ENCODE data around the gene GPR62. TPM values are rescaled to one million over a fixed set of nuclear protein-coding genes. Genes with fewer than 3 reads are reported as not detected.

The GPR62 gene
- total and polyA plus RNA-seq, 2 of the 8 experiments (the other 6 are each of a cell fraction or from before 2014, with no cell fraction given): 0.22 to 0.29 TPM

DNA sequence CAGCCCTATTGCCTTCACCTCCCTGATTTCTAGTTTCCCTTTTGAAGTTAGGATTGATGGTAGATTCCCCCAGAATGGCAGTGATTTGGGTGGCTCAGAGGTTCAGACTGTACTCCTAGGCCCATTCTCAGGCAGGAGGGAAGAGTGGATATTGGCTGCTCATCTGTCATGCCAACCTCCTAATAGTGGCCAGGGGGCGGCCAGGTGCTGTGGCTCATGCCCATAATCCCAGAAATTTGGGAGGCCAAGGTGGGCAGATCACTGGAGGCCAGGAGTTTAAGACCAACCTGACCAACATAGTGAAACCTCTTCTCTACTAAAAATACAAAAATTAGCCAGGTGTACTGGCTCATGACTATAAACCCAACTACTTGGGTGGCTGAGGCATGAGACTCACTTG, 24.7 kb upstream of the GPR62 start (continued):
- TF ChIP-seq RNF2 (IDR thresholded peaks at IDR 0.05; ENCODE audit: borderline replicate concordance, low read depth, low read length, missing control alignments, poor library complexity, severe bottlenecking) (no peak), TAF7 (optimal IDR thresholded peaks at IDR 0.05; ENCODE audit: borderline replicate concordance, low read depth, low read length) (no peak), CBX5 (IDR thresholded peaks at IDR 0.05; ENCODE audit: low read depth, low read length) (no peak)
- TF ChIP-seq, protein P1, sequence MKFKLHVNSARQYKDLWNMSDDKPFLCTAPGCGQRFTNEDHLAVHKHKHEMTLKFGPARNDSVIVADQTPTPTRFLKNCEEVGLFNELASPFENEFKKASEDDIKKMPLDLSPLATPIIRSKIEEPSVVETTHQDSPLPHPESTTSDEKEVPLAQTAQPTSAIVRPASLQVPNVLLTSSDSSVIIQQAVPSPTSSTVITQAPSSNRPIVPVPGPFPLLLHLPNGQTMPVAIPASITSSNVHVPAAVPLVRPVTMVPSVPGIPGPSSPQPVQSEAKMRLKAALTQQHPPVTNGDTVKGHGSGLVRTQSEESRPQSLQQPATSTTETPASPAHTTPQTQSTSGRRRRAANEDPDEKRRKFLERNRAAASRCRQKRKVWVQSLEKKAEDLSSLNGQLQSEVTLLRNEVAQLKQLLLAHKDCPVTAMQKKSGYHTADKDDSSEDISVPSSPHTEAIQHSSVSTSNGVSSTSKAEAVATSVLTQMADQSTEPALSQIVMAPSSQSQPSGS (IDR thresholded peaks at IDR 0.05; ENCODE audit: low read length): no peak

Measured in H1 (cell line).